ENCODE measurements around the gene LYL1. TPM values are rescaled to one million over a fixed set of nuclear protein-coding genes. Genes with fewer than 3 reads are reported as not detected.

LYL1 gene
- total RNA-seq, 3 donors from 2014 or later (not counting 1 experiment from before 2014, with no cell fraction given) = 2.0 to 7.7 (median 6.7) TPM

DNA sequence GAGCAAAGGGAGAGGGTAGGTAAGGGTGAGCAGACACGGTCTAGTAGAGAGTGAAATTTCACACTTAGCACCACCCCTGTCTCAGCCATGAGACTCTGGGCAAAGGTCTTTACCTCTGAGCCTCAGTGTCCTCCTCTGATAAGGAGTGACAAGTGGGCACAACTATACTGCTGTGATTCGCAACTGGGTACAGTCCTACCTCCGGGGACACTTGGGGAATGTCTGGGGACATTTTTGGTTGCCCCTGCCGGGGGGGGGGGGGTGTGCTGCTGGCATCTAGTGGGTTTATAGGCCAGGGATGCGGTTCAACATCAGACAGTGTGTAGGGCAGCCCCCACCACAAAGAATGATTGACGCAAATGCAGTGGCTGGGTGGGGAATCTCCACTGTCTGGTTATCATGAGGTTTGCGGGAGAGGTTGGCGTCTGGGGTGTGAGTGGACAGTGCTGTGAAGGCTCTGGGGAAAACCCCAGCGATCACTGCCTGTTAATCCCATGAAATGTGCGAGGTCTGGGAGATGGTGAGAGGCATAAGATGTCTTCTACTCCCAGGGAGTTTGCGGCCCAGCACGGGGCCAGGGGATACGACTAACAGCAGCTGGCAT lies 19.7 kb upstream of the LYL1 start:
- intact Hi-C loops (cut with micrococcal nuclease) = no loop called here
- ATAC-seq = peak; percentile 38 to 60 (median 51)
- TF ChIP-seq, protein P1, sequence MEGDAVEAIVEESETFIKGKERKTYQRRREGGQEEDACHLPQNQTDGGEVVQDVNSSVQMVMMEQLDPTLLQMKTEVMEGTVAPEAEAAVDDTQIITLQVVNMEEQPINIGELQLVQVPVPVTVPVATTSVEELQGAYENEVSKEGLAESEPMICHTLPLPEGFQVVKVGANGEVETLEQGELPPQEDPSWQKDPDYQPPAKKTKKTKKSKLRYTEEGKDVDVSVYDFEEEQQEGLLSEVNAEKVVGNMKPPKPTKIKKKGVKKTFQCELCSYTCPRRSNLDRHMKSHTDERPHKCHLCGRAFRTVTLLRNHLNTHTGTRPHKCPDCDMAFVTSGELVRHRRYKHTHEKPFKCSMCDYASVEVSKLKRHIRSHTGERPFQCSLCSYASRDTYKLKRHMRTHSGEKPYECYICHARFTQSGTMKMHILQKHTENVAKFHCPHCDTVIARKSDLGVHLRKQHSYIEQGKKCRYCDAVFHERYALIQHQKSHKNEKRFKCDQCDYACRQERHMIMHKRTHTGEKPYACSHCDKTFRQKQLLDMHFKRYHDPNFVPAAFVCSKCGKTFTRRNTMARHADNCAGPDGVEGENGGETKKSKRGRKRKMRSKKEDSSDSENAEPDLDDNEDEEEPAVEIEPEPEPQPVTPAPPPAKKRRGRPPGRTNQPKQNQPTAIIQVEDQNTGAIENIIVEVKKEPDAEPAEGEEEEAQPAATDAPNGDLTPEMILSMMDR (IDR thresholded peaks at IDR 0.05) = no peak
- H3K36me3 ChIP-seq (ENCODE audit: control insufficient read depth, insufficient read depth, low read length) = peaks cover 5% of the 10 kb centered on the region
- Mint-ChIP-seq H3K27ac (peak overlapping the region; percentile 87 to 89), H3K27me3 (ENCODE audit: low read depth in 2 of 2) (no peaks in the 10 kb centered on the region), H3K4me3 (peak overlapping the region; percentile 66), H3K36me3 (no peaks in the 10 kb centered on the region), H3K4me1 (peaks cover 42 to 58% of the 10 kb centered on the region in 2 donors), H3K9me3 (no peaks in the 10 kb centered on the region)
- DNase-seq = peak; percentile 55 to 60
- WGBS (ENCODE audit: insufficient coverage) = 44% methylated on average over 12 of the region's 13 CpGs
- H3K4me3 ChIP-seq (ENCODE audit: low read length) = no peak overlapping the region
- no peaks in the 10 kb centered on the region for H3K9me3 ChIP-seq (ENCODE audit: control insufficient read depth, insufficient read depth, low read length)
- H3K4me1 ChIP-seq (ENCODE audit: control insufficient read depth, insufficient read depth, low read length) = peaks cover 52% of the 10 kb centered on the region
- H3K27ac ChIP-seq (ENCODE audit: low read length) = peak overlapping the region; percentile 63
- H3K27me3 ChIP-seq (ENCODE audit: control insufficient read depth, insufficient read depth, low read length) = no peaks in the 10 kb centered on the region

DNA sequence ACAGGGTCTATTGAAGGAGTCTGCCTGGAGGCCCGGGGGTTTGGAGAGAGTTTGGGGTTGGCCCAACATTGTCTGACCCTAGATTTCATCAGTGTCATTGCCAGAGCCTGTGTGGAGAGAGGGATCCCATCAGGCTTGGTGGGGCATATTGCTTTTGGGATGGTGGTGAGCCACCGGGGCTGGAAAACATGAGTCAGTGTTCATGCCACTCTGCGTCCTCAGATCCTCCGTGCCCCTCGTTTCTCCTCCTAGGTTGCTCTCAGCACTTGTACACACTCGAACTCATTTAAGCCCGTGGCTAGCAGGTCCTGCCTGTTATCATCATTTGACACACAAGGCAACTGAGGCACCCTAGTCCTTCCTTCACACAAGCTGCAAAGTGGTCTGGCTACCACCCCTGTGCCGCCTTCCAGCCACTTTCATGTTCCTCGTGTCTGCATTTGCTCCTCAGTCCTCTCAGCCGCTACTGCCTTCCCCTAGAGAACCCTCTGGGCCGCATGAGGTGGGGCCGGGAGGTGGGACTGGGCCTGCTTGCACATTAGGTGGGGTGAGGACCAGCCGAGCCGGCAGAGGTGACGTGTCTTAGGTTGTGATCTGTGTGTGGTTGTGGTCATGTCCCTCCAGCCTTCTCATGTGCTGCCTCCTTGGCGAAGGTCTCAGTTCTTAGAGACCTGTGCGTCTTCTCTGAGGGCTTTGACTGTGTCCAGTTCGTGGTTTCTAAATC lies 19.1 kb upstream of the LYL1 start:
- H3K27ac Mint-ChIP-seq = peak overlapping the region; percentile 87 to 89
- intact Hi-C loops (cut with micrococcal nuclease) = no loop called here
- H3K9me3 ChIP-seq (ENCODE audit: control insufficient read depth, insufficient read depth, low read length) = no peaks in the 10 kb centered on the region
- no peaks in the 10 kb centered on the region for H3K27me3 ChIP-seq (ENCODE audit: control insufficient read depth, insufficient read depth, low read length)
- peak overlapping the region; percentile 63 for H3K27ac ChIP-seq (ENCODE audit: low read length)
- peaks cover 57% of the 10 kb centered on the region for H3K4me1 ChIP-seq (ENCODE audit: control insufficient read depth, insufficient read depth, low read length)
- no peaks in the 10 kb centered on the region for H3K27me3 Mint-ChIP-seq (ENCODE audit: low read depth in 2 of 2)
- H3K36me3 Mint-ChIP-seq = no peaks in the 10 kb centered on the region
- 42% methylated on average over 18 of the region's 18 CpGs for WGBS (ENCODE audit: insufficient coverage)
- H3K36me3 ChIP-seq (ENCODE audit: control insufficient read depth, insufficient read depth, low read length) = peaks cover 5% of the 10 kb centered on the region
- H3K4me1 Mint-ChIP-seq = peaks cover 48 to 64% of the 10 kb centered on the region in 2 donors
- TF ChIP-seq, protein P1 (IDR thresholded peaks at IDR 0.05) = no peak
- H3K4me3 ChIP-seq (ENCODE audit: low read length) = no peak overlapping the region
- peak overlapping the region; percentile 66 for H3K4me3 Mint-ChIP-seq
- ATAC-seq (peak; percentile 39 to 50 (median 47)), DNase-seq (peak; percentile 47 to 48)
- no peaks in the 10 kb centered on the region for H3K9me3 Mint-ChIP-seq

DNA sequence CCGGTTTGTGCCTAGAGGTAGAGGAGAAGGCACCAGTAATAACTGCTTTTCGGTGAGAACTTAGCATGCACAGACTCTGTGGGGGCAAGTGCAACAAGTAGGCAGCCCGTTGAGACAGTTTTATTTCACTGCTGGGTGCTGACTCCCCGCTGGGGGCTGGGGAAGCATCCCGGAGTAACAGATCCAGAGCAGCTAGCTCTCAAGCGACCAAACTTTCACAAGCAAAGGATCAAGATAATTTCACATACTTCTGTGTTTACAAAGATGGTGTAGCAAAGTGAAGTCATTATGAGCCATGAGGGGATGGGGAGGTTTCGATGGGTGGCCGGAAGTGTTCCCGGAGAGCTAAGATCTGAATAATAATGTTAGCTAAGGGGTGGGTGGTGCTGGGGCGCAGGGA lies 18.2 kb upstream of the LYL1 start:
- peaks cover 53 to 70% of the 10 kb centered on the region in 2 donors for H3K4me1 Mint-ChIP-seq
- peak overlapping the region; percentile 70 to 89 for H3K27ac Mint-ChIP-seq
- Histone ChIP-seq H3K36me3 (ENCODE audit: control insufficient read depth, insufficient read depth, low read length) (no peaks in the 10 kb centered on the region), H3K27me3 (ENCODE audit: control insufficient read depth, insufficient read depth, low read length) (no peaks in the 10 kb centered on the region), H3K9me3 (ENCODE audit: control insufficient read depth, insufficient read depth, low read length) (no peaks in the 10 kb centered on the region), H3K27ac (ENCODE audit: low read length) (no peak overlapping the region), H3K4me3 (ENCODE audit: low read length) (no peak overlapping the region), H3K4me1 (ENCODE audit: control insufficient read depth, insufficient read depth, low read length) (peaks cover 64% of the 10 kb centered on the region)
- H3K36me3 Mint-ChIP-seq = no peaks in the 10 kb centered on the region
- intact Hi-C loops (cut with micrococcal nuclease) = no loop called here
- H3K4me3 Mint-ChIP-seq = peak overlapping the region; percentile 63
- ATAC-seq (no peak), DNase-seq (no peak)
- 90% methylated on average over 10 of the region's 10 CpGs for WGBS (ENCODE audit: insufficient coverage)
- TF ChIP-seq, protein P1 (IDR thresholded peaks at IDR 0.05) = no peak
- no peaks in the 10 kb centered on the region for H3K9me3 Mint-ChIP-seq
- no peaks in the 10 kb centered on the region for H3K27me3 Mint-ChIP-seq (ENCODE audit: low read depth in 2 of 2)
